H1 (cell line): ENCODE results near the gene OTOF.

Source experiments
- ATF3 ChIP-seq: IDR thresholded peaks from 2 replicates; pipeline ENCODE4 v1.6.1; 2011; ENCODE audit warnings: low read depth, mild to moderate bottlenecking, low read length; ENCODE audit not compliant: insufficient read depth
- CHD2 ChIP-seq: IDR thresholded peaks from 2 replicates; pipeline ENCODE4 v1.6.1; 2012; ENCODE audit warnings: low read length, improper control_type of control experiment
- CREB1 ChIP-seq: IDR thresholded peaks from 2 replicates; pipeline ENCODE4 v1.6.1; 2012; ENCODE audit warnings: inconsistent platforms
- EGR1 ChIP-seq: IDR thresholded peaks from 2 replicates; pipeline ENCODE4 v1.6.1; 2011; ENCODE audit warnings: low read depth, low read length, borderline replicate concordance
- EP300 ChIP-seq, 2 experiments: IDR thresholded peaks; 1 replicate in 1 of 2; 2 replicates in 1 of 2; pipeline ENCODE4 v1.6.1; 2011 to 2012; ENCODE audit warnings: low read depth in 2 of 2, low read length in 2 of 2, mild to moderate bottlenecking in 2 of 2, borderline replicate concordance in 1 of 2, inconsistent platforms in 1 of 2, moderate library complexity in 1 of 2
- EZH2 ChIP-seq: fragments of 200-600 bp; sonication (generic); IDR thresholded peaks from 2 replicates; pipeline ENCODE4 v1.7.1; 2012; ENCODE audit warnings: low read depth, mild to moderate bottlenecking, moderate library complexity, low read length, inconsistent platforms; ENCODE audit not compliant: severe bottlenecking
- JUN ChIP-seq: IDR thresholded peaks from 2 replicates; pipeline ENCODE4 v1.6.1; 2011; ENCODE audit warnings: low read depth, mild to moderate bottlenecking, improper control_type of control experiment, low read length
- JUND ChIP-seq: IDR thresholded peaks from 2 replicates; pipeline ENCODE4 v1.6.1; 2011; ENCODE audit warnings: mild to moderate bottlenecking, improper control_type of control experiment, low read length
- MAFK ChIP-seq: IDR thresholded peaks from 2 replicates; pipeline ENCODE4 v1.6.1; 2012; ENCODE audit warnings: low read depth, mild to moderate bottlenecking, improper control_type of control experiment, low read length
- POLR2AphosphoS5 ChIP-seq: IDR thresholded peaks from 2 replicates; pipeline ENCODE4 v1.6.1; 2011; ENCODE audit warnings: low read depth, low read length
- RFX5 ChIP-seq: IDR thresholded peaks from 2 replicates; pipeline ENCODE4 v1.6.1; 2011; ENCODE audit warnings: low read depth, low read length, improper control_type of control experiment, borderline replicate concordance

- TF ChIP-seq POLR2AphosphoS5 (no peak), JUND (no peak), CREB1 (no peak), JUN (no peak), MAFK (no peak), CHD2 (no peak), EZH2 (no peak), ATF3 (no peak), EGR1 (no peak), RFX5 (no peak), EP300 (IDR thresholded peaks at IDR 0.05; ENCODE audit: borderline replicate concordance in 1 of 2, low read depth in 2 of 2, low read length in 2 of 2) (no peak)
Observed at GRCh38 chr2:26473796-26474195, 4.1 kb downstream of the OTOF start.
